IMR-90 (cell line): Measurements from ENCODE around the gene EEF1AKMT1.

Experiments
- BHLHE40 ChIP-seq: fragments of 150-350 bp; IDR thresholded peaks from 2 replicates; pipeline ENCODE4 v1.6.1; 2016; ENCODE audit warnings: mild to moderate bottlenecking, low read depth, low read length
- CEBPB ChIP-seq: IDR thresholded peaks from 2 replicates; pipeline ENCODE4 v1.6.1; 2012; ENCODE audit warnings: low read depth, low read length, improper control_type of control experiment
- CHD1 ChIP-seq: IDR thresholded peaks from 2 replicates; pipeline ENCODE4 v1.6.1; 2012; ENCODE audit warnings: low read depth, low read length, improper control_type of control experiment
- CTCF ChIP-seq: conservative IDR thresholded peaks from 2 replicates; pipeline ENCODE4 v1.5.1; 2012; ENCODE audit warnings: mild to moderate bottlenecking, low read depth, low read length, improper control_type of control experiment
- NFE2L2 ChIP-seq: fragments of 150-350 bp; IDR thresholded peaks from 2 replicates; pipeline ENCODE4 v1.6.1; 2016; ENCODE audit warnings: low read depth, mild to moderate bottlenecking, low read length
- POLR2A ChIP-seq: IDR thresholded peaks from 2 replicates; pipeline ENCODE4 v1.6.1; 2012; ENCODE audit warnings: mild to moderate bottlenecking, low read depth, low read length
- RAD21 ChIP-seq: IDR thresholded peaks from 2 replicates; pipeline ENCODE4 v1.6.1; 2012; ENCODE audit warnings: low read length, improper control_type of control experiment
- RFX5 ChIP-seq: IDR thresholded peaks from 2 replicates; pipeline ENCODE4 v1.8.0; 2012; ENCODE audit warnings: low read depth, mild to moderate bottlenecking, low read length, moderate library complexity
- SMC3 ChIP-seq: fragments of 150-350 bp; IDR thresholded peaks from 2 replicates; pipeline ENCODE4 v1.6.1; 2016; ENCODE audit warnings: low read depth, mild to moderate bottlenecking, antibody characterized with exemption, low read length, moderate library complexity
- USF2 ChIP-seq: fragments of 150-350 bp; IDR thresholded peaks from 2 replicates; pipeline ENCODE4 v1.6.1; 2017; ENCODE audit warnings: mild to moderate bottlenecking, antibody characterized with exemption, low read length, low read depth

- no peak for TF ChIP-seq RAD21
- no peak for TF ChIP-seq CTCF
- no peak for TF ChIP-seq BHLHE40
- no peak for TF ChIP-seq POLR2A
- no peak for TF ChIP-seq CHD1
- no peak for TF ChIP-seq NFE2L2
- TF ChIP-seq RFX5, result no peak
- TF ChIP-seq USF2, result no peak
- no peak for TF ChIP-seq CEBPB
- no peak for TF ChIP-seq SMC3
Observed at GRCh38 chr13:20702915-20703779, 70.6 kb downstream of the EEF1AKMT1 start, which contains the start of gene IL17D.
